KMS-11 (cell line): Measurements from ENCODE around the gene CYBRD1.

ENCODE experiments used
- H2AFZ ChIP-seq: fragments of 200-600 bp; sonication (generic); 2 replicates; pipeline ENCODE4 v1.6.1; 2016; ENCODE audit warnings: antibody characterized with exemption, mixed run types, low read depth
- H3K27ac ChIP-seq: fragments of 200-600 bp; sonication (generic); 2 replicates; pipeline ENCODE4 v1.6.1; 2016; ENCODE audit warnings: mild to moderate bottlenecking, mixed run types
- H3K27me3 ChIP-seq: fragments of 200-600 bp; sonication (generic); 2 replicates; pipeline ENCODE4 v1.6.1; 2017; ENCODE audit warnings: mild to moderate bottlenecking, low read depth, mixed run types, moderate library complexity; ENCODE audit not compliant: insufficient read depth
- H3K36me3 ChIP-seq: fragments of 200-600 bp; sonication (generic); 2 replicates; pipeline ENCODE4 v1.6.1; 2017; ENCODE audit warnings: mild to moderate bottlenecking, mixed run types; ENCODE audit not compliant: insufficient read depth
- H3K4me1 ChIP-seq: fragments of 200-600 bp; sonication (generic); 2 replicates; pipeline ENCODE4 v1.6.1; 2016; ENCODE audit warnings: mild to moderate bottlenecking, low read depth, mixed run types; ENCODE audit not compliant: poor library complexity, severe bottlenecking
- H3K4me2 ChIP-seq: fragments of 200-600 bp; sonication (generic); 2 replicates; pipeline ENCODE4 v1.7.0; 2016; ENCODE audit warnings: mild to moderate bottlenecking, mixed run types
- H3K4me3 ChIP-seq: fragments of 200-600 bp; sonication (generic); IDR thresholded peaks from 2 replicates; pipeline ENCODE4 v1.6.1; 2017; ENCODE audit warnings: low read depth, low read length, mixed read lengths; ENCODE audit not compliant: insufficient read depth
- H3K79me2 ChIP-seq: fragments of 200-600 bp; sonication (generic); 2 replicates; pipeline ENCODE4 v1.6.1; 2016; ENCODE audit warnings: low read depth, mixed run types; ENCODE audit not compliant: insufficient read depth
- H3K9ac ChIP-seq: fragments of 200-600 bp; sonication (generic); 2 replicates; pipeline ENCODE4 v1.6.1; 2016; ENCODE audit warnings: mild to moderate bottlenecking, mixed run types
- H4K20me1 ChIP-seq: fragments of 200-600 bp; sonication (generic); 2 replicates; pipeline ENCODE4 v1.6.1; 2016; ENCODE audit warnings: mild to moderate bottlenecking, mixed run types; ENCODE audit not compliant: insufficient read depth
- CTCF ChIP-seq: fragments of 200-600 bp; sonication (generic); conservative IDR thresholded peaks from 2 replicates; pipeline ENCODE4 v1.6.1; 2017; ENCODE audit warnings: low read depth, mild to moderate bottlenecking, antibody characterized with exemption, low read length, moderate library complexity, mixed read lengths

CYBRD1 gene

GRCh38 chr2:171516793-171517192 is 5.5 kb upstream of the CYBRD1 start:
- no peaks in the 10 kb centered on the region for H3K27me3 ChIP-seq
- H3K27ac ChIP-seq: no peak overlapping the region
- no peak for TF ChIP-seq CTCF
- no peak overlapping the region for H3K9ac ChIP-seq
- H2AFZ ChIP-seq: no peak overlapping the region
- H3K4me1 ChIP-seq: no peaks in the 10 kb centered on the region
- no peaks in the 10 kb centered on the region for H3K79me2 ChIP-seq
- no peak overlapping the region for H3K4me2 ChIP-seq
- H3K4me3 ChIP-seq: no peak overlapping the region
- H4K20me1 ChIP-seq: no peaks in the 10 kb centered on the region
- no peaks in the 10 kb centered on the region for H3K36me3 ChIP-seq

GRCh38 chr2:171520471-171520870 is 1.8 kb upstream of the CYBRD1 start:
- Histone ChIP-seq H3K79me2 (no peaks in the 10 kb centered on the region), H3K9ac (no peak overlapping the region)

GRCh38 chr2:171521361-171522051 is 768 bp upstream of the CYBRD1 start:
- no peak overlapping the region for H3K27ac ChIP-seq
- no peak overlapping the region for H3K9ac ChIP-seq
- no peak overlapping the region for H3K4me2 ChIP-seq

More at GRCh38 chr2:171520471-171520870, 1.8 kb upstream of the CYBRD1 start:
- TF ChIP-seq CTCF: no peak
- H2AFZ ChIP-seq: no peak overlapping the region
- H3K27ac ChIP-seq: no peak overlapping the region
- H3K4me1 ChIP-seq: no peaks in the 10 kb centered on the region
- H4K20me1 ChIP-seq: no peaks in the 10 kb centered on the region
- H3K4me3 ChIP-seq: no peak overlapping the region
- H3K4me2 ChIP-seq: no peak overlapping the region
- H3K36me3 ChIP-seq: no peaks in the 10 kb centered on the region
- H3K27me3 ChIP-seq: no peaks in the 10 kb centered on the region

GRCh38 chr2:171522788-171523087 is 464 bp downstream of the CYBRD1 start:
- no peak overlapping the region for H2AFZ ChIP-seq
- H3K79me2 ChIP-seq: no peaks in the 10 kb centered on the region
- H3K4me1 ChIP-seq: no peaks in the 10 kb centered on the region

More at GRCh38 chr2:171521361-171522051, 768 bp upstream of the CYBRD1 start:
- Histone ChIP-seq H3K36me3 (no peaks in the 10 kb centered on the region), H3K27me3 (no peaks in the 10 kb centered on the region), H3K79me2 (no peaks in the 10 kb centered on the region), H3K4me3 (no peak overlapping the region), H3K4me1 (no peaks in the 10 kb centered on the region), H4K20me1 (no peaks in the 10 kb centered on the region), H2AFZ (no peak overlapping the region)
- no peak for TF ChIP-seq CTCF

More at GRCh38 chr2:171522788-171523087, 464 bp downstream of the CYBRD1 start:
- TF ChIP-seq CTCF: no peak
- H3K9ac ChIP-seq: no peak overlapping the region
- H3K4me2 ChIP-seq: no peak overlapping the region
- H4K20me1 ChIP-seq: no peaks in the 10 kb centered on the region
- H3K4me3 ChIP-seq: no peak overlapping the region
- H3K27me3 ChIP-seq: no peaks in the 10 kb centered on the region
- no peak overlapping the region for H3K27ac ChIP-seq
- H3K36me3 ChIP-seq: no peaks in the 10 kb centered on the region
